RWPE1 (cell line): ENCODE measurements around the gene ANTXR1.

Experiments used
- CTCF ChIA-PET: fragments of 350-600 bp; sonication (Branson Sonifier 250); formaldehyde crosslinking; extraction: SDS; loops from one replicate; lab custom pipeline; 2021; lab: Yijun Ruan, JAX
- POLR2A ChIA-PET: fragments of 400-600 bp; formaldehyde crosslinking; extraction: SDS; loops from one replicate; lab custom pipeline; 2020; ENCODE audit warnings: antibody characterized with exemption; ENCODE audit not compliant: low non-redundant PET; lab: Yijun Ruan, JAX
- DNase-seq: peaks from one replicate; pipeline ENCODE4 v3.0.0; 2012; ENCODE audit warnings: low spot score
- H3K27ac ChIP-seq: fragments of 450-650 bp; 2 replicates; pipeline ENCODE4 v1.5.1; 2017
- CTCF ChIP-seq: fragments of 450-650 bp; conservative IDR thresholded peaks from 2 replicates; pipeline ENCODE4 v1.5.1; 2017; ENCODE audit warnings: low read depth, mild to moderate bottlenecking

ANTXR1 gene

GRCh38 chr2:69109255-69109654 is 96.3 kb downstream of the ANTXR1 start:
- DNase-seq = no peak
- no peak overlapping the region for H3K27ac ChIP-seq
- TF ChIP-seq CTCF = no peak
- ChIA-PET POLR2A (no interaction called here), CTCF (no interaction called here)

DNA sequence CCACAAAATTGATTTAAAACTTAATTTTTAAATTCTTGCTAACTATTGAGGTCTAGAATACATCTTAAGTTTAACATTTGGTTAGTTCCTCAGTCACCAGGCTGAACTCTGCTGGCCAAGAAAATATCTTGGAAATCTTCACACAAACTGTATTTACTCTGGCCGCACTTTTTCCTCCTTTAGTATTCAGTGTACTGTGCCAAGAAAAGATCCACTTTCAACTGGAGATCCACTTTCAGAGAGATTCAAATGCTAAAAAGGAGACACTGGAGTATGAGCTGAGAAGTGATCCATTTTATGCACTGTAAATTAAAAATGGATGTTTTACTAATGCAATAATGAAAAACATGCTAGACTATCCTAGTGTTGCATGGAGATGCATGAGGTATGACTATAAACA is 98.1 kb downstream of the ANTXR1 start:
- ChIA-PET CTCF (no interaction called here), POLR2A (no interaction called here)
- no peak overlapping the region for H3K27ac ChIP-seq
- no peak for DNase-seq
- TF ChIP-seq CTCF = no peak

GRCh38 chr2:69113627-69114026 is 100.6 kb downstream of the ANTXR1 start:
- no peak overlapping the region for H3K27ac ChIP-seq
- TF ChIP-seq CTCF = no peak
- DNase-seq = no peak
- ChIA-PET POLR2A (no interaction called here), CTCF (no interaction called here)

DNA sequence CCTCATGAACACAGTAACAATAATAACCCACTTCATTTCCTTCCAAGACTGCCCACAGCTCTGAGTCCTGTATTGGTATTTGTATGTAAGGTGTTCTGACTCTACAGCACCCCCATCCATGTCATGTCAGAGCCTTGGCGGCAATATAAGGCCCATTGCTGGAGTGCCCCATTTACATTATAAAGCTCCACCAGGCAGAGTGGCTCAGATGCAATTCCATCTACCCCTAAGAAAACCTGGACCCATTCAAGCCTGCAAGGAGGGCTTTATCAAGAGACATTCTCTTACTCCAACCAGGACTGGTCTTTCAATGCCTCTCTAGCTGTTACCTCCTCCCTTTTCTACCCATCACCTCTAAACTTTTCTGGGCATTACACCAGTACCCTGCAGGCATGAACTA is 101.6 kb downstream of the ANTXR1 start:
- ChIA-PET CTCF (no interaction called here), POLR2A (no interaction called here)
- TF ChIP-seq CTCF = no peak
- DNase-seq = no peak
- no peak overlapping the region for H3K27ac ChIP-seq

DNA sequence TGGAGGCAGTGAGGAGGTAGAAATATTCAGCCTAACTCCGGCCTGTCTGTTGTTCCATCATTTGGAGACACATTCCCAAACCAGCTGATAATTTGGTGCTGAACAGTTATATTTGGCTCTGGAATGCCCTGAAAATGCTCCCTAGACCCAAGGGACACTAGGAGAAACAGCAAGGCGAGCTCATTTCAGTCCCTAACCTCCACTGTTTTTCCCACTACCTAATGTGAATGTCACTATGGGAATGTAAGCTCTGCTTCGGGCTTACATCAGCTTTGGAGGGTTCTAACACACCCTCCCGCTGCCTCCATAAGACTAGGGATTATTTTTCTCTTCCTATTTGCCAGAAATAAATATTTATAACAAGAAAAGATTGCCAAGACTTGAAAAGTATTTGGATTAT is 103.5 kb downstream of the ANTXR1 start:
- H3K27ac ChIP-seq = no peak overlapping the region
- ChIA-PET POLR2A (no interaction called here), CTCF (interaction anchor here (0.6 kb wide), 2 partner anchors 16 to 18 kb away, joined by 3 read pairs; no protein-coding TSS in a partner anchor)
- TF ChIP-seq CTCF = no peak
- no peak for DNase-seq

DNA sequence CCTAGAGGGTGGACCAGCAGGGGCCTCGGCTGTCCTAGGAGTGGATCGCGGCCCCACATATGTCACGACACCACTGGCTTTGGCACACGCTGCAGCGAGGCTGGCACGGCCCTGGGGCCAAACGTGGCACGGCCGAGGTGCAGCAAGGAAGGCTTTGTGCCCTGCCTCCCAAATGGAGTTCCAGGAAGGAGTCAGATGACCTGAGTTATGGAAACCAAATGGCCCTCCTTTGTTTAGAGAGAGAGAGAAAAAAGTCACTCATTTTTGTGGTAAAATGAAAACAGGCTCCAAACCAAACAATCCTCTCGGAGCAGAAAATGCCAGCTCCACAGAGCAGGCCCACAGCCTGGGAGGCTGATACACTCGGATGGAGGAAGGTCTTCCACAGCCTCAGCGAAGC is 105.6 kb downstream of the ANTXR1 start:
- DNase-seq = no peak
- CTCF ChIA-PET = interaction anchor here (0.6 kb wide), 1 partner anchor 9 kb away, joined by 5 read pairs; no protein-coding TSS in a partner anchor
- TF ChIP-seq CTCF = no peak
- POLR2A ChIA-PET = no interaction called here
- peak overlapping the region; percentile 9; the same call in 1 of the 2 replicates for H3K27ac ChIP-seq
